Brain microvascular endothelial cell (primary cell): Measurements from ENCODE around the gene PDE10A.

ENCODE experiments used
- DNase-seq: peaks from one replicate; pipeline ENCODE4 v3.0.0-alpha.2; 2020
- H3K27ac ChIP-seq: fragments of 250-450 bp; sonication (Bioruptor Pico); 2 replicates; pipeline ENCODE4 v1.5.1; 2020; ENCODE audit warnings: mild to moderate bottlenecking, moderate library complexity
- H3K27me3 ChIP-seq: fragments of 250-450 bp; sonication (Bioruptor Pico); replicated peaks from 2 replicates; pipeline ENCODE4 v1.5.1; 2020; ENCODE audit warnings: mild to moderate bottlenecking
- H3K36me3 ChIP-seq: fragments of 250-450 bp; sonication (Bioruptor Pico); replicated peaks from 2 replicates; pipeline ENCODE4 v1.5.1; 2020; ENCODE audit warnings: mild to moderate bottlenecking
- H3K4me3 ChIP-seq: 2 replicates; pipeline ENCODE4 v1.5.1; 2011; ENCODE audit warnings: low read depth, mild to moderate bottlenecking, control low read depth, low read length, moderate library complexity
- CTCF ChIP-seq: IDR thresholded peaks from 2 replicates; pipeline ENCODE4 v1.5.1; 2011; ENCODE audit warnings: low read depth, mild to moderate bottlenecking, moderate library complexity, low read length, control low read depth, inconsistent platforms; ENCODE audit errors: missing control alignments
- in situ Hi-C: cut with HindIII; loops from 2 replicates; pipeline ENCODE4 v1.10.0; 2017; ENCODE audit warnings: low sequenced_read_pairs, low pct_ligation_motif_present

PDE10A gene

GRCh38 chr6:165605182-165605875 is 57.7 kb downstream of the PDE10A start:
- in situ Hi-C loops, result no loop called here
- H3K4me3 ChIP-seq, result no peak overlapping the region
- no peaks in the 10 kb centered on the region for H3K27me3 ChIP-seq
- H3K36me3 ChIP-seq, result no peaks in the 10 kb centered on the region
- no peak for DNase-seq
- TF ChIP-seq CTCF, result no peak
- no peak overlapping the region for H3K27ac ChIP-seq

GRCh38 chr6:165602291-165602690 is 60.8 kb downstream of the PDE10A start:
- Histone ChIP-seq H3K4me3 (no peak overlapping the region), H3K27me3 (no peaks in the 10 kb centered on the region), H3K36me3 (no peaks in the 10 kb centered on the region), H3K27ac (no peak overlapping the region)
- in situ Hi-C loops, result no loop called here
- no peak for TF ChIP-seq CTCF
- DNase-seq, result no peak

- Histone ChIP-seq H3K36me3 (no peaks in the 10 kb centered on the region), H3K27ac (no peak overlapping the region), H3K4me3 (no peak overlapping the region), H3K27me3 (no peaks in the 10 kb centered on the region)
- TF ChIP-seq CTCF, result no peak
- in situ Hi-C loops, result no loop called here
- no peak for DNase-seq
Observed at GRCh38 chr6:165600606-165601005, 62.4 kb downstream of the PDE10A start.

GRCh38 chr6:165599596-165600487 is 63.2 kb downstream of the PDE10A start:
- no peak overlapping the region for H3K4me3 ChIP-seq
- no peaks in the 10 kb centered on the region for H3K27me3 ChIP-seq
- no peak for DNase-seq
- H3K36me3 ChIP-seq, result no peaks in the 10 kb centered on the region
- TF ChIP-seq CTCF, result no peak
- in situ Hi-C loops, result no loop called here
- H3K27ac ChIP-seq, result no peak overlapping the region

- DNase-seq, result no peak
- TF ChIP-seq CTCF, result no peak
- no peak overlapping the region for H3K27ac ChIP-seq
- no peaks in the 10 kb centered on the region for H3K27me3 ChIP-seq
- in situ Hi-C loops, result no loop called here
- no peak overlapping the region for H3K4me3 ChIP-seq
- H3K36me3 ChIP-seq, result no peaks in the 10 kb centered on the region
Observed at GRCh38 chr6:165599121-165599520, 63.9 kb downstream of the PDE10A start.
